SK-N-MC (cell line): Measurements from ENCODE around the gene TMEM185B.

Source experiments
- EZH2 ChIP-seq: fragments of 200-600 bp; sonication (generic); IDR thresholded peaks from one replicate; pipeline ENCODE4 v1.6.1; 2017; ENCODE audit warnings: antibody characterized with exemption
- FOXP2 ChIP-seq: optimal IDR thresholded peaks from 2 replicates; pipeline ENCODE3; 2011; ENCODE audit warnings: mild to moderate bottlenecking, moderate library complexity; ENCODE audit not compliant: insufficient read depth; ENCODE audit errors: extremely low read length, control extremely low read depth
- POLR2AphosphoS5 ChIP-seq: IDR thresholded peaks from 2 replicates; pipeline ENCODE4 v1.6.1; 2012; ENCODE audit warnings: mild to moderate bottlenecking, low read depth, low read length, borderline replicate concordance

DNA sequence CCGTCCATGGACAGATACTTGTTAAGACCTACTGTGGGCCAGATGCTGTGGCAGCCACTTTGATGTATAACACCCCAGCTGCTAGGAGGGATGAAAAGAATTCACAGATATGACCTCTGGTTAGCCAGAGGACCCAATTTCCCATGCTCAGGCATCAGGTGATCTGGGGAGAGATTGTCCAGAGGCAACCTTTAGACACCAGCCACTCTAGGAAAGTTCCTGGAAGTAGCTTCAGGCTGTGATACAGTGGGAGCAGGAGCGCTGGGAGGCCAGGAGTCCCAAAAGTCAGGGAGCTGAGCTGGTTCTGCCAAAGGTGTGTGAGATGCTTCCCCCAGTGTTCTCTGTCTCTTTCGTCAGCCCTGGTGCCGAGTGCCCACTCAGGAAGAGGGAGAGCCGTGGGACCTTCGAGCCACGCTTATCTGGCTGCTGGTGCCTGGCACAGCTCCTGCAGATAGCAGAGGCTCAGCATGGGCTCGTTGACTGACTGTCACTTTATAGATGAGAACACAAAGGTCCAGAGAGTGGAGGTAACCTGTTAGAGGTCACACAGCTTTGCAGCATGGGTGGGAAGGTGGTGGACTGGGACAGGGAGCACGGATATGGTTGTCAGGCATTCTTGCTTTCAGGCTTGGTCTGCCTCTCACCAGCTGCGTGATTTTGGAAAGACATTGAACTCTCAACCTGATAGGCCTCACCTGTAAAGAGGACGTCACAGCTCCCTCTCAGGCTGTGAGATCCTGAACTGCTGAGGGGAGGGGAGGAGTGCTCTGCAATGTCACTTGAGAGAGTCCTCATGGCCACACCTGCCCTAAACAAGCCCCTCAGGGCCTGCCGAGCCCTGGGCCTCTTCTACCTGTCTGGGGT, 21.7 kb upstream of the TMEM185B start:
- no peak for TF ChIP-seq EZH2
- no peak for TF ChIP-seq POLR2AphosphoS5
- no peak for TF ChIP-seq FOXP2
